Activated T-cell treated with anti-CD3 and anti-CD28 coated beads, Interleukin-2, amount 50 U/mL, for 24 hours (primary cell): ENCODE data around the gene LDB2.

Experiments
- DNase-seq: peaks from one replicate; pipeline ENCODE4 v3.0.0-alpha.2; 2020
- H3K27ac Mint-ChIP-seq: 2 replicates; pipeline ENCODE4 v1.8.0; 2020; ENCODE audit warnings: mild to moderate bottlenecking, mixed read lengths
- H3K27me3 Mint-ChIP-seq: 2 replicates; pipeline ENCODE4 v1.8.0; 2020; ENCODE audit warnings: mixed read lengths
- H3K36me3 Mint-ChIP-seq: 2 replicates; pipeline ENCODE4 v1.8.0; 2020; ENCODE audit warnings: low read depth, mixed read lengths
- H3K4me1 Mint-ChIP-seq: 2 replicates; pipeline ENCODE4 v1.8.0; 2020; ENCODE audit warnings: low read depth, mixed read lengths
- H3K4me3 Mint-ChIP-seq: 2 replicates; pipeline ENCODE4 v1.8.0; 2020; ENCODE audit warnings: mild to moderate bottlenecking, moderate library complexity, mixed read lengths
- H3K9me3 Mint-ChIP-seq: 2 replicates; pipeline ENCODE4 v1.8.0; 2020; ENCODE audit warnings: mixed read lengths

Gene LDB2

DNA sequence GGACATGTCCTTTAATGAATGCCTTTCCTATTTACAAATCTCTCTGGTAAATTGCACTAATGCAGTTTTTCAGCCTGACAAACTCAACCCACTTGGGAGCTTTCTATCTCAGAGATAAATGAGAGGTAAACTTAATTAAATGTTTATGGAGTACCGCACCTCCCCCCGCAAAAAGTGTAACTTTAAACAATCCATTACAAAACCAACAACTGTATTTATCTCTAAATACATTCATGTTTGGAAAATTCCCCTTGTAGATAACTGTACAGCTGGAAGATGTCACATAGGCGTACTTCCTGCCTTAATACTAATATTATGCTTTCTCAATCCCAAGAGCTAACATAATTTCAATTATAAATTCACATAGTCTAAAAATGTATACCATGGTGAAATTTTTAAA, 215.5 kb downstream of the LDB2 start:
- Mint-ChIP-seq H3K27me3 (peaks cover 2% of the 10 kb centered on the region), H3K36me3 (no peaks in the 10 kb centered on the region), H3K4me1 (no peaks in the 10 kb centered on the region), H3K4me3 (no peak overlapping the region), H3K9me3 (no peaks in the 10 kb centered on the region), H3K27ac (no peak overlapping the region)
- no peak for DNase-seq

- H3K9me3 Mint-ChIP-seq = no peaks in the 10 kb centered on the region
- no peaks in the 10 kb centered on the region for H3K4me1 Mint-ChIP-seq
- no peak overlapping the region for H3K27ac Mint-ChIP-seq
- H3K36me3 Mint-ChIP-seq = no peaks in the 10 kb centered on the region
- no peak for DNase-seq
- H3K27me3 Mint-ChIP-seq = peaks cover 2% of the 10 kb centered on the region
- no peak overlapping the region for H3K4me3 Mint-ChIP-seq
Measured at GRCh38 chr4:16677001-16677944, 221.2 kb downstream of the LDB2 start.

DNA sequence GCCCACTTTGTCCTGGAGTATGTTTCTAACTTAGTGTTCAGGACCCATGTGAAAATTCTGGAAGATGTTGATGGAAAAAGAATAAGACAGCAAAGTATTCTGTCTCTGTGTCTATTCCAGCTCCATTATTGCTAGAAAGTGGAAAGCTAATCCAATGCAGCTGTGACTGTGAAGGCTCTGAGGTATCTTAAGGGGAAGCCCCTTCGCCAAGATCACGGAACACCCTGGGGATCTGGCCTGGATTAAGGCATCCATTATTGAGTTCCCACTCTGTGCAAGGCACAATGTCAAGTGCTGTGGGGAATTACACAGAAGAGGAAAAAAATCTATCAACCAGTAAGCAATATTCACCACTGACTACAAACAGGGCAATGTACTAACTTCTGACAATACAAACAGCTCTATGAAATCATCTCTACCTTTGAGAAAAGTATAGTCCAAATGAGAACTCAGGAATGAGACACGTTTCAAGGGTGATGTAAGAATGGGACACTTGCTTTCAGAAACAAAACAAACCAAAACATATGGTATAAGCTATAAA, 222.1 kb downstream of the LDB2 start:
- no peak overlapping the region for H3K4me3 Mint-ChIP-seq
- no peak overlapping the region for H3K27ac Mint-ChIP-seq
- H3K9me3 Mint-ChIP-seq = no peaks in the 10 kb centered on the region
- no peak for DNase-seq
- H3K4me1 Mint-ChIP-seq = no peaks in the 10 kb centered on the region
- H3K27me3 Mint-ChIP-seq = peaks cover 2% of the 10 kb centered on the region
- H3K36me3 Mint-ChIP-seq = no peaks in the 10 kb centered on the region

DNA sequence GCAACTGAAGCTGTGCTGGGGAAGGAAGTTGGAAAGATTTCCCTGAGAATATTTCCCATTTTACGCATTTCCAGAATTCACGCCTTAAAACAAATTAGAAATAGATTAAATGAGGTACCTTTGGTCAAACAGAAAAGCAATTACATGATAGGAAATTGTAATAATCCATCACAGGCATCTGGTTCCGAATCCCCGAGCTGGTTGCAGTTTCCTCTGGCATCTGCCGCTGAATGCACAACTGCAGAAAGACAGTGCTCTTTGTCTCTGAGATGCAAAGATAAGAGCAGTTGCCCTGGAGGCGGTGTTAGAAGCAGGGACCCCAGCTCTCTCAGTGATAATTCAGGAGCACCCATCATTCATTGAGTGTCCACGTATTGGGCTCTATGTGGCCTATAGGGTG, 224.4 kb downstream of the LDB2 start:
- H3K9me3 Mint-ChIP-seq = no peaks in the 10 kb centered on the region
- no peak overlapping the region for H3K4me3 Mint-ChIP-seq
- no peak overlapping the region for H3K27ac Mint-ChIP-seq
- H3K36me3 Mint-ChIP-seq = no peaks in the 10 kb centered on the region
- no peak for DNase-seq
- H3K27me3 Mint-ChIP-seq = no peaks in the 10 kb centered on the region
- no peaks in the 10 kb centered on the region for H3K4me1 Mint-ChIP-seq

GRCh38 chr4:16672421-16672820, 226.0 kb downstream of the LDB2 start:
- no peaks in the 10 kb centered on the region for H3K27me3 Mint-ChIP-seq
- H3K27ac Mint-ChIP-seq = no peak overlapping the region
- H3K9me3 Mint-ChIP-seq = no peaks in the 10 kb centered on the region
- DNase-seq = no peak
- H3K36me3 Mint-ChIP-seq = no peaks in the 10 kb centered on the region
- H3K4me3 Mint-ChIP-seq = no peak overlapping the region
- no peaks in the 10 kb centered on the region for H3K4me1 Mint-ChIP-seq

GRCh38 chr4:16671741-16672140, 226.7 kb downstream of the LDB2 start:
- Mint-ChIP-seq H3K27me3 (no peaks in the 10 kb centered on the region), H3K27ac (no peak overlapping the region), H3K36me3 (no peaks in the 10 kb centered on the region), H3K4me1 (no peaks in the 10 kb centered on the region), H3K9me3 (no peaks in the 10 kb centered on the region), H3K4me3 (no peak overlapping the region)
- no peak for DNase-seq

GRCh38 chr4:16670727-16671126, 227.7 kb downstream of the LDB2 start:
- H3K4me3 Mint-ChIP-seq = no peak overlapping the region
- H3K9me3 Mint-ChIP-seq = no peaks in the 10 kb centered on the region
- no peak for DNase-seq
- H3K27me3 Mint-ChIP-seq = no peaks in the 10 kb centered on the region
- no peaks in the 10 kb centered on the region for H3K36me3 Mint-ChIP-seq
- no peaks in the 10 kb centered on the region for H3K4me1 Mint-ChIP-seq
- no peak overlapping the region for H3K27ac Mint-ChIP-seq

GRCh38 chr4:16669036-16669435, 229.4 kb downstream of the LDB2 start:
- no peaks in the 10 kb centered on the region for H3K36me3 Mint-ChIP-seq
- no peaks in the 10 kb centered on the region for H3K4me1 Mint-ChIP-seq
- H3K4me3 Mint-ChIP-seq = no peak overlapping the region
- DNase-seq = no peak
- no peak overlapping the region for H3K27ac Mint-ChIP-seq
- H3K9me3 Mint-ChIP-seq = no peaks in the 10 kb centered on the region
- no peaks in the 10 kb centered on the region for H3K27me3 Mint-ChIP-seq

DNA sequence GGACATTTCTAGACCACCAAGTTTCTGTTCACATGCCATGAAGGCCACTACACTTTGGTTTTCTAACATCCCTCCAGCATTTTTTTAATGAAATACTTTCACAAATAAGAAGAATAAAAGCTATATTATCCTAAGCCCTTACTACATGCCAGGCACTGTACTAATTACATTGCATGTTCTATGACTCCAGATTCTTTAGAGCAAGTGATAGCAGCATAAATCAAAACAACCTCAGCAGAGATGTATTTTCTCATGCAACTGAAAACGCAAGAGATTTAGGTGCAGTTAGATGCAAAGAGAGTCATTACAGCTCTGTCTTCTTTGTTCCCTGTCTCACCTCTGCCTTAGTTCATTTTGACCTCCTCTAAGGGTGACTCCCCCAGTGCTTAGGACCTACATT, 230.0 kb downstream of the LDB2 start:
- no peaks in the 10 kb centered on the region for H3K27me3 Mint-ChIP-seq
- no peak overlapping the region for H3K4me3 Mint-ChIP-seq
- no peaks in the 10 kb centered on the region for H3K4me1 Mint-ChIP-seq
- no peak for DNase-seq
- no peak overlapping the region for H3K27ac Mint-ChIP-seq
- no peaks in the 10 kb centered on the region for H3K9me3 Mint-ChIP-seq
- H3K36me3 Mint-ChIP-seq = no peaks in the 10 kb centered on the region

- Mint-ChIP-seq H3K27ac (no peak overlapping the region), H3K4me3 (no peak overlapping the region)
- no peak for DNase-seq
Measured at GRCh38 chr4:16667464-16667863, 231.0 kb downstream of the LDB2 start.

DNA sequence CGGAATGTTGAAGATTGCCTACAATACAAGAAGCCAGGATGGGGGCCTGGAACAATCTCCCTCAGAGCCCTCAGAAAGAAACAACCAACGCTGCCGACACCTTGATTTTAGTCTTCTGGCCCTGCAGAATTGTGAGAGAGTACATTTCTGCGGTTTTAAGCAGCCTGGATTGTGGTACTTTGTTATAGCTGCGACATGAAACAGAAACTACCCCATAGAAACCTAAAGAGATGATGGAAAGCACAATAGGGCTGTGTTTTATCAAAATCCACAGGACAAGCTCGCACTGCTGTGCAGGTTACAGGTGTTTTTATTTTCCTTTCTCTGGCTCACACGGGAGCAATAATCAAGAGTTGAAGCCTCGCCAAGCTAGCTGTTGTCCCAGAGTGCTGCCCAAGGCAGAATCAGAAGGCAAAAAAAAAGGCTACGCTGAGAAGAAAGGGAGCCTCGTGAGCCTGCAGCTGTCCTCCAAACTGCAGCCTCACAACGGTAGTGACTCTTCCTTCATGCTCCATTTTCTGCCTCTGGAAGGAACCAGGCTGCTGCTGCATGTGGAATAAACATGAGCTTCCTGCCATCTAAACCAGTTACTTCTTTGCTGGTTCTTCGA, 232.4 kb downstream of the LDB2 start:
- Mint-ChIP-seq H3K27ac (no peak overlapping the region), H3K9me3 (no peaks in the 10 kb centered on the region), H3K36me3 (no peaks in the 10 kb centered on the region), H3K27me3 (no peaks in the 10 kb centered on the region), H3K4me3 (no peak overlapping the region), H3K4me1 (no peaks in the 10 kb centered on the region)
- DNase-seq = no peak

More at GRCh38 chr4:16667464-16667863, 231.0 kb downstream of the LDB2 start:
- Mint-ChIP-seq H3K9me3 (no peaks in the 10 kb centered on the region), H3K4me1 (no peaks in the 10 kb centered on the region), H3K27me3 (no peaks in the 10 kb centered on the region), H3K36me3 (no peaks in the 10 kb centered on the region)

GRCh38 chr4:16663732-16664131, 234.7 kb downstream of the LDB2 start:
- H3K9me3 Mint-ChIP-seq = no peaks in the 10 kb centered on the region
- H3K36me3 Mint-ChIP-seq = no peaks in the 10 kb centered on the region
- no peak for DNase-seq
- no peaks in the 10 kb centered on the region for H3K4me1 Mint-ChIP-seq
- no peak overlapping the region for H3K4me3 Mint-ChIP-seq
- no peak overlapping the region for H3K27ac Mint-ChIP-seq
- H3K27me3 Mint-ChIP-seq = no peaks in the 10 kb centered on the region

- H3K4me1 Mint-ChIP-seq = no peaks in the 10 kb centered on the region
- no peaks in the 10 kb centered on the region for H3K27me3 Mint-ChIP-seq
- H3K36me3 Mint-ChIP-seq = no peaks in the 10 kb centered on the region
- H3K27ac Mint-ChIP-seq = no peak overlapping the region
- H3K4me3 Mint-ChIP-seq = no peak overlapping the region
- H3K9me3 Mint-ChIP-seq = no peaks in the 10 kb centered on the region
- DNase-seq = no peak
Measured at GRCh38 chr4:16663307-16663706, 235.1 kb downstream of the LDB2 start.

DNA sequence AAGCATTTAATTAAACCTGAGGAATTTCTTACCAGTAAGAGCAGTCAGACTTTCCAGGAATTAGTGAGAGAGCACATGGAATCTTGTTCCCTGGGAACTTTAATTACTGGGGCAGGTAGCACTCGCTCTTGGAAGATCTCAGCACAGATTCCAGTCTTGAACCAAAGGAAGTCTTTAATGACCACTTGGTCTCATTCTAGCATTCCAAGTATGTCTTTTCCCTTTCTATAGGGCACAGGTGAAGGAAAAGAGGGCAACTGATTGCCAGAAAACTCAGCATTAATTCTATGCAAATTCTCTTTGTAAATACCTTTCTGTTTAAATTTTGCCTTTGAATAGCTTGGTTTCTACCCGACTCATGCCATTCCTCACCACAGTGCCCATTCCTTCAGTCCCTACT, 236.6 kb downstream of the LDB2 start:
- Mint-ChIP-seq H3K27ac (no peak overlapping the region), H3K9me3 (no peaks in the 10 kb centered on the region), H3K36me3 (no peaks in the 10 kb centered on the region), H3K4me3 (no peak overlapping the region), H3K27me3 (no peaks in the 10 kb centered on the region), H3K4me1 (no peaks in the 10 kb centered on the region)
- no peak for DNase-seq

GRCh38 chr4:16660656-16661055, 237.8 kb downstream of the LDB2 start:
- Mint-ChIP-seq H3K27ac (no peak overlapping the region), H3K4me3 (no peak overlapping the region), H3K36me3 (no peaks in the 10 kb centered on the region), H3K9me3 (no peaks in the 10 kb centered on the region), H3K4me1 (no peaks in the 10 kb centered on the region), H3K27me3 (no peaks in the 10 kb centered on the region)
- no peak for DNase-seq
